Measurements from ENCODE around the gene DGLUCY.
"Not testable (repeated sequence)": the region's sequence is repeated elsewhere in the genome, so short reads cannot be mapped to it uniquely, and the experiment has no call there.

Gene DGLUCY

DNA sequence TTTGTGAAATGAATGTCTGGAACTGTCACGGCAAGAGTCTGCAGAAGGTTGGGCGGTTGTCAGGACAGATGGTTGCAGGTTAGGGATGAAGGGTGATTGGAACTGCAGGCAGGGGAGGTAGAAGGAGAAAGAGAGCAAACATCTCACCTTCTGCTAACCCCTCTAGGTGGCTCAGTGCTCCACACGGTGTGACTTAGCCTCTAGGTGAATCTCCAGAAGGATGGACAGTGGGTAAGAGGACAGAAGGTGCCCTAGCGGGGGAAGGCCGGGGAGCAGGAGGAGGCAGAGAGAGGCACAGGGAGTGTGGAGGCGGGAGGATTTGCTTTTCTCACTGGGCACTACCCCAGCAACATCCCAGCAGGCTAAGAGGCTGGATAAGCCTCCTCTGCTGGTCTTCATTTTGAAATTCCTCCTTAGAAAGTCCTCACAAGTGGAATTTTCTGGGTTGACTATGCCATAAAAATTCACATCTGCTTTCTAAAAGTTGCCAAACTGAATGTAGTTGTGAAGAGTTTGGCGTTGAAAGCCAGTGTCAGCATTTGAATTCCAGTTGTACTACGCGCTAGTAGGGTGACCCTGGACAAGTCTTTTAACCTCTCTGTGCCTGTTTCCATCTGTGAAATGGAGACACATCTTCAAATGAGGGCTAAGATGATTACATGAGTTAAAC, 141.3 kb downstream of the DGLUCY start:
- no peaks in the 10 kb centered on the region for H3K9me3 ChIP-seq (ENCODE audit: low read length)
- no peak overlapping the region for H3K9ac ChIP-seq (ENCODE audit: low read length)
- no peak overlapping the region for H3K27ac ChIP-seq (ENCODE audit: low read depth, low read length)
- H3K4me3 ChIP-seq (ENCODE audit: low read depth in 1 of 2, low read length in 2 of 2): no peak overlapping the region
- H3K27me3 ChIP-seq (ENCODE audit: control insufficient read depth in 1 of 2, insufficient read depth in 2 of 2, low read length in 2 of 2): no peaks in the 10 kb centered on the region
- no peaks in the 10 kb centered on the region for H3K36me3 ChIP-seq (ENCODE audit: insufficient read depth, low read length)
- peaks cover 31% of the 10 kb centered on the region for H3K4me1 ChIP-seq (ENCODE audit: insufficient read depth, low read length)

DNA sequence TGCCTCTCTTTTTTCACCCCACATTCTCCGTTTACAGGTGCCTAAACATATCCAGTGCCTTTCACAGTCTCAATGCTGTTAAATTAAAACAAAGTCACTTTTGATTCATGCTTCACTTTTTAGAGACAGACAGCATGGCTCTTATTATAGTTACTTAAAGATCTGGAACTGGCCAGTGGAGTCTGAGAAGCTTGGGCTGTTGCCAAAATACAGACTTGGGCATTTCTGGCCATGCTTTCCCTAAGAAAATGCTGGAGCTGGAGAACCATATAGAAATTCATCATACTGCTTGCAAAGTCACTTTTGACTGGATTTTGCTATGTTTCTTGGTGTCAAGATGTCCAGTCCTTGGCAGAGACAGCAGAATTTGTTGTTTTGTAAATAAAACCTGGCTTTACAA, 142.8 kb downstream of the DGLUCY start:
- Histone ChIP-seq H3K27me3 (ENCODE audit: control insufficient read depth in 1 of 2, insufficient read depth in 2 of 2, low read length in 2 of 2) (no peaks in the 10 kb centered on the region), H3K27ac (ENCODE audit: low read depth, low read length) (no peak overlapping the region), H3K36me3 (ENCODE audit: insufficient read depth, low read length) (no peaks in the 10 kb centered on the region), H3K4me3 (ENCODE audit: low read depth in 1 of 2, low read length in 2 of 2) (no peak overlapping the region), H3K9ac (ENCODE audit: low read length) (no peak overlapping the region), H3K4me1 (ENCODE audit: insufficient read depth, low read length) (peaks cover 31% of the 10 kb centered on the region), H3K9me3 (ENCODE audit: low read length) (no peaks in the 10 kb centered on the region)

DNA sequence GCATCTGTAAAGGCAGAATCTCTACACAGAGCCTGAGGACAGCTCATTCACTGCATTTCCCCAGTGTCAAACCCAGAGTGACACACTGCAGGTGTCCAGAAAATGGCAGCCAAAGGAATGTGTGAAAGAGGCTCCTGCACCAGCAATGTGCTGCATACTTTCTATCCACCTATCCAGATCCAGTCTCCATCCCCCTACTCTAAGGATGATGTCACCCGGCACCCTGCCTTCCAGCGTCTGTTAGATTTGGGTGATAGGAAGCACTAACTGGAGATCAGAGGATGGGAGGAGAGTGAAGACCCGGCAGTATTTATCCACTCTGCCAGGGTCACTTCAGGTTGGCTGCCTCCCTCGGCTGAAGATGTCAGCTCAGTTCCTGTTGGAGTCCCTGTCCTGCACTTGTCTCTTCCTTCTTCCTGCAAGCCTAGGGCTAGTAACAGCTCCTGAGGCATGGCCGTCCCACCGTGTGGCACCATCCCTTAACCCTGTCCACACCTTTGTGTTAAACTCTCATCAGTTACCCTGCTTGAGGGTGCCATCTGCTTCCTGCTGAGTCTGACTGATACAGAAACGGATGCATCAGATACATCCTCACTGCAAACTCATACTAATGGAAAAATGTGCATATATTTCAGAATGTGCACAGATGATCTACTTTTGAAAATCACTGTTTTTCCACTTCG, 143.6 kb downstream of the DGLUCY start:
- Histone ChIP-seq H3K27me3 (ENCODE audit: control insufficient read depth in 1 of 2, insufficient read depth in 2 of 2, low read length in 2 of 2) (no peaks in the 10 kb centered on the region), H3K36me3 (ENCODE audit: insufficient read depth, low read length) (no peaks in the 10 kb centered on the region), H3K9ac (ENCODE audit: low read length) (no peak overlapping the region), H3K4me3 (ENCODE audit: low read depth in 1 of 2, low read length in 2 of 2) (no peak overlapping the region), H3K27ac (ENCODE audit: low read depth, low read length) (peak overlapping the region; percentile 19), H3K9me3 (ENCODE audit: low read length) (no peaks in the 10 kb centered on the region), H3K4me1 (ENCODE audit: insufficient read depth, low read length) (peaks cover 31% of the 10 kb centered on the region)

DNA sequence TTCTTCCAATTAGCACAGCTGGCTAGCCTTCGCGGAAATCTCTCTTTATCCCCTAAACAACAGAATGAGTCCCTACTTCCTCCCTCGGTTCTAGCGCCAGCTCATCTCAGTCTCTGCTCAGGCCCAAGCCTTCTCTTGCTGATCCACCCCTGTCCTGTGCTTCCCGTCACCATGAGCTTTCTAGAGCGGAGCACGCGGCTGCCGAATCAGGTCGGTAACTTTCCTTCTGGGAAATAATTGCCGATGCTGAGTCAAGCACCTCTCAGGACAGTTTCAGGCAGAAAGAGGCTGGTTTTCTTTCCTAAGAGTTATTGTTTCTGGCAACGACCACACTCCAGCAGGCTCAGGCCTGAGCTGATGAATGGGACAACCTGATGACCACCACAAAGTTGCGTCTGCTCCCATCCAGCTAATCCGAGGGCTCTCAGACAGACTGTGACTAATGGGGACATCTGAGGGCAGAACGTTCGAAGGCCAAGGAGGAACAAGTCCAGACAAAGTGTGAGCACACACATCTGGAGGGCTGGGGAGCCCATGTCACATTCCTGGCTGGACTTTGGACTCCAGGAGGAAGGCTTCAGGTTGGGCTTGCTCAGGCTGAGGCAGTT, 144.2 kb downstream of the DGLUCY start:
- peak overlapping the region; percentile 1 for H3K27ac ChIP-seq (ENCODE audit: low read depth, low read length)
- H3K9me3 ChIP-seq (ENCODE audit: low read length): no peaks in the 10 kb centered on the region
- no peaks in the 10 kb centered on the region for H3K36me3 ChIP-seq (ENCODE audit: insufficient read depth, low read length)
- no peak overlapping the region for H3K9ac ChIP-seq (ENCODE audit: low read length)
- peaks cover 26% of the 10 kb centered on the region for H3K4me1 ChIP-seq (ENCODE audit: insufficient read depth, low read length)
- no peak overlapping the region for H3K4me3 ChIP-seq (ENCODE audit: low read depth in 1 of 2, low read length in 2 of 2)
- no peaks in the 10 kb centered on the region for H3K27me3 ChIP-seq (ENCODE audit: control insufficient read depth in 1 of 2, insufficient read depth in 2 of 2, low read length in 2 of 2)

DNA sequence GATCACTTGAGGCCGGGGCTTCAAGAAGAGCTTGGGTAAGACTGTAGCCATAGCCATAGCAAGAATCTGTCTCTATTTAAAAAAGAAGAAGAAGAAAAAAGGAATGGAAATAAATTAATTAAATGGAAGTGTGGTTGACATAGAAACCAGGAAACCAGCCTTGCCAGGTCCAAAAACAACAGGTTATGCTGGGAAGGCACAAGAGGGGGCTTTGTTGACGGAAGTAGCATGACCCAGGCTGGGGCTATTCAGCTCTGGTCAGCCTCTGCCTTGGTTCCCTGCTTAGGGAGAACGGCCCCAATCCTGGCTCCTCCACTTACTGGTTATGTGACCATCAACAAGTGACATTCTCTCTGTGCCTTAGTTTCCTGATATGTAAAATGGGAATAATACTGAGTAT, 145.0 kb downstream of the DGLUCY start:
- Histone ChIP-seq H3K27me3 (ENCODE audit: control insufficient read depth in 1 of 2, insufficient read depth in 2 of 2, low read length in 2 of 2) (no peaks in the 10 kb centered on the region), H3K4me3 (ENCODE audit: low read depth in 1 of 2, low read length in 2 of 2) (no peak overlapping the region), H3K27ac (ENCODE audit: low read depth, low read length) (no peak overlapping the region), H3K9me3 (ENCODE audit: low read length) (no peaks in the 10 kb centered on the region), H3K36me3 (ENCODE audit: insufficient read depth, low read length) (no peaks in the 10 kb centered on the region), H3K4me1 (ENCODE audit: insufficient read depth, low read length) (peaks cover 23% of the 10 kb centered on the region), H3K9ac (ENCODE audit: low read length) (no peak overlapping the region)

DNA sequence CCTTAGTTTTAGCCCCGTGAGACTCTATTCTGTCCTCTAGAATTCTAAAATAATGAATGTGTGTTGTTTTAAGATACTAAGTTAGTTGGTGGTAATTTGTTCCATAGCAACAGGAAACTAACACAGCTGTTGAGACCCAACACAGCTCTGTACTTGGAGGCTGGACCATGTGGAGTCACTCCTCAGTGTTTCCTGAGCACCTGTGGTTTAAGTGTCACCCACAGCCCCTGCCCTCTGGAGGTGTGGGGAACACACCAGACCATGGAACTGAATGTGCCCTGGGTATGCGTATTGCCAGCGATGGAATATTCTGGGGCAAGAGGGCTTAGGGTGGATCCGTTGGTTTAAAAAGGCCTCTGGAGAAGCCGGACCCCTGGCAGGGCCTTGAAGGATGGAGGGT, 147.2 kb downstream of the DGLUCY start:
- Histone ChIP-seq H3K36me3 (ENCODE audit: insufficient read depth, low read length) (no peaks in the 10 kb centered on the region), H3K4me1 (ENCODE audit: insufficient read depth, low read length) (peaks cover 16% of the 10 kb centered on the region), H3K4me3 (ENCODE audit: low read depth in 1 of 2, low read length in 2 of 2) (no peak overlapping the region), H3K9me3 (ENCODE audit: low read length) (no peaks in the 10 kb centered on the region), H3K27ac (ENCODE audit: low read depth, low read length) (no peak overlapping the region), H3K9ac (ENCODE audit: low read length) (no peak overlapping the region), H3K27me3 (ENCODE audit: control insufficient read depth in 1 of 2, insufficient read depth in 2 of 2, low read length in 2 of 2) (no peaks in the 10 kb centered on the region)

DNA sequence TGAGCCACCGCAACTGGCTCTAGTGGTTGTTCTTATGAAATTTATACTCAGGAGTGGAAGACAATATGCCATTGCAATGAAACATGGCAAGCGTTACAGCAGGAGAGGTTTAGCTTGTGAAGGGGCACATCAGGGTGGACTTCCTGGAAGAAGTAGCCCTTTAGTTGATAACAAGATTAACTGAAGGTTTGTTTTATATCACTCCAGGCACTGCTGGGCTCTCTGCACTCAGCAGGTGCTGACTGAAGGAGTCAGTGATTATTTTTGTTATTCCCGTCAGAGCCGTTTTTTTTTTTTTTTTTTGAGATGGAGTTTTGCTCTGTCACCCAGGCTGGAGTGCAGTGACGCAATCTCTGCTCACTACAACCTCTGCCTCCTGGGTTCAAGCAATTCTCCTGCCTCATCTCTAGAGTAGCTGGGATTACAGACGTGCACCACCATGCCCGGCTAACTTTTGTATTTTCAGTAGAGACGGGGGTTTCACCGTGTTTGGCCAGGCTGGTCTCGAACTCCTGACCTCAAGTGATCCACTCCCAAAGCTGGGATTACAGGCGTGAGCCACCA, 148.2 kb downstream of the DGLUCY start:
- Histone ChIP-seq H3K36me3 (ENCODE audit: insufficient read depth, low read length) (no peaks in the 10 kb centered on the region), H3K4me3 (ENCODE audit: low read depth in 1 of 2, low read length in 2 of 2) (no peak overlapping the region), H3K9me3 (ENCODE audit: low read length) (no peaks in the 10 kb centered on the region), H3K27me3 (ENCODE audit: control insufficient read depth in 1 of 2, insufficient read depth in 2 of 2, low read length in 2 of 2) (no peaks in the 10 kb centered on the region), H3K9ac (ENCODE audit: low read length) (no peak overlapping the region), H3K4me1 (ENCODE audit: insufficient read depth, low read length) (peaks cover 7% of the 10 kb centered on the region), H3K27ac (ENCODE audit: low read depth, low read length) (no peak overlapping the region)

DNA sequence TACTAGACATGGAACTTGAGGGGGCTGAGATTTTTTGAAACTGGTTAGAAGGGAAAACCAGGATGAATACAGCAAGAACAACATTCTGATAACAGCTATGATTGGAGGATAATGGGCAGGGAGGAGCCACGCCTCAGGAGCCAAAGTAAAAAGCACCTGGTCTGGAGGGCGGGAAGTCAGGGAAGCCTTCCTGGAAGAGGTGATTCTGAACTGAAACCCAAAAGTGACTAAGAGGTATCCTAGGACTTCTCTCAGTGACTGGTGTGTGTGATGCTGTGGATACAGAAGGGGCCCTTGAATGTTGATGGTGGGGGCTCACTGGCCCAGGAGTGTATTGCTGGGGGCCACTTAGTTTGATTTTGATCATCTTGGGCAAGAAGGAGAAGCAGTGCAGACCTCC, 149.5 kb downstream of the DGLUCY start:
- Histone ChIP-seq H3K4me1 (ENCODE audit: insufficient read depth, low read length) (no peaks in the 10 kb centered on the region), H3K27ac (ENCODE audit: low read depth, low read length) (no peak overlapping the region), H3K36me3 (ENCODE audit: insufficient read depth, low read length) (no peaks in the 10 kb centered on the region), H3K4me3 (ENCODE audit: low read depth in 1 of 2, low read length in 2 of 2) (no peak overlapping the region), H3K9me3 (ENCODE audit: low read length) (no peaks in the 10 kb centered on the region), H3K27me3 (ENCODE audit: control insufficient read depth in 1 of 2, insufficient read depth in 2 of 2, low read length in 2 of 2) (no peaks in the 10 kb centered on the region), H3K9ac (ENCODE audit: low read length) (no peak overlapping the region)

DNA sequence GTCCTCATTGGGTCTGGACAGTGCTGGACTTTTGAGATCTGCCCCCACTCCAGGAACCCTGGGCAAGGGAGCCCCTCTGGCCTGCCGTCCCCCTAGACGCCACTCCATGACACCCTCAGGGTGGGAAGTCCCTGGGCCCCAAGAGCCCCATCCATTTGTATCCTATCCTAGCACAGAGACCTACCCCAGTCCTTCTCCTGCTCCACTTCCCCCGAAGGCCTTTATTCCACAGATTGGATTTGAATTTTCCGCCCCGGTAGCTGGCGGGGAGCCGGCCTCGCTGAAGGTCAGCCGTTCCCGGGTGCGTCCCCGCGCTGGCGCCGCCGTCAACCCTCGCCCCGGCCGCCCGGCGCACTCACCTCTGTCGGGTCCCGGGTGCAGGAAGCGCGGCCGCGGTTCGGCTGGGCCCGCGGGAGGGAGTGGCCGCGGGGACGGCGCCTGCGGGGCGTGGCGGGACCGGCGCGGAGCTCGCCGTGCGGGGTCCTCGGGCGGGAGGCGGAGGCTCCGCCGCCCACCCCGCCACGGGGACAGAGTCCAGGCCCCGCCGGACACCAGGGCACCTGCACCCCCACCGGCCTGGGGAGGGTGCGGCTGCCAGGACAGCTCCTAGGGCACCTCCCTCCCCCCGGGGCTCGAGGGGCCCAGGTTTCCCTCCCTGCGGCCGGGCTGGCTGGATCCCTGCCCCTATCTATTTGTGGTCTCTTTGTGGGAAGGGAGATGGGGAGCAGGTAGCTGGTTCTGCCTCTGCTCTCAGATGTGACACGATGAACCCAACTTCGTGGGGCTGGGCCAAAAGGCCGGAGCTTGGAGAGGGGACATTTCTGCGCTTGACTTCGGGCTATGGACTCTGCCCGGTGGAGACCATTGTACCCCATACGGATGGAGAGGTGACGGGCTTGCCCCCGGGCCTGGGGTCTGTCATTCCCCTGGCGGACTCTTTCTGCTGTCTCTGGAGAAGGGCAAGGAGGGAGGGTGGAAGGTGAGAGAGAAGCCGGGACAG, 150.6 kb downstream of the DGLUCY start:
- H3K36me3 ChIP-seq (ENCODE audit: insufficient read depth, low read length): no peaks in the 10 kb centered on the region
- H3K9me3 ChIP-seq (ENCODE audit: low read length): no peaks in the 10 kb centered on the region
- H3K4me3 ChIP-seq (ENCODE audit: low read depth in 1 of 2, low read length in 2 of 2): peak overlapping the region; percentile 11 to 43
- H3K27ac ChIP-seq (ENCODE audit: low read depth, low read length): peak overlapping the region; percentile 41
- no peak overlapping the region for H3K9ac ChIP-seq (ENCODE audit: low read length)
- peaks cover under 1% of the 10 kb centered on the region for H3K4me1 ChIP-seq (ENCODE audit: insufficient read depth, low read length)
- no peaks in the 10 kb centered on the region for H3K27me3 ChIP-seq (ENCODE audit: control insufficient read depth in 1 of 2, insufficient read depth in 2 of 2, low read length in 2 of 2)

DNA sequence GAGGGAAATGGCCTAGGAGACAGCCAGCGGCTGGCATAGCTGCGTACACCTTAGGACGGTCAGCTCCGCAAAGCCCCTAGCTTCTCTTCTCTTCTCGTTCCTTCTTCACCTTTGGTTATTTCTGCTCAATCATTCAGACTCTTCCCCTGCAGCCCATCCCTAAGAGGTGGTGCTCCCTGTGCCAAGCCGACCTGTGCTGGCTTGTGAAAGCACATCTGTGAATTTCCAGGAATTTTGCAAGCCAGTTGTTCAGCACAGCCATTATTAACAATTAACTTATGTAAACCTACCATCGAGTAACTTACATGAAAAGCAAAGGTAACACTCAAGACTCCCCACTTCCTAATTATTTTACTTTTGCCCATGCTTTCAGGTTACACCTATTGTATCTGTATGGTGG, 151.5 kb downstream of the DGLUCY start:
- Histone ChIP-seq H3K4me3 (ENCODE audit: low read depth in 1 of 2, low read length in 2 of 2) (no peak overlapping the region), H3K36me3 (ENCODE audit: insufficient read depth, low read length) (no peaks in the 10 kb centered on the region), H3K9ac (ENCODE audit: low read length) (no peak overlapping the region), H3K27ac (ENCODE audit: low read depth, low read length) (no peak overlapping the region), H3K4me1 (ENCODE audit: insufficient read depth, low read length) (peaks cover 7% of the 10 kb centered on the region), H3K9me3 (ENCODE audit: low read length) (no peaks in the 10 kb centered on the region), H3K27me3 (ENCODE audit: control insufficient read depth in 1 of 2, insufficient read depth in 2 of 2, low read length in 2 of 2) (no peaks in the 10 kb centered on the region)

DNA sequence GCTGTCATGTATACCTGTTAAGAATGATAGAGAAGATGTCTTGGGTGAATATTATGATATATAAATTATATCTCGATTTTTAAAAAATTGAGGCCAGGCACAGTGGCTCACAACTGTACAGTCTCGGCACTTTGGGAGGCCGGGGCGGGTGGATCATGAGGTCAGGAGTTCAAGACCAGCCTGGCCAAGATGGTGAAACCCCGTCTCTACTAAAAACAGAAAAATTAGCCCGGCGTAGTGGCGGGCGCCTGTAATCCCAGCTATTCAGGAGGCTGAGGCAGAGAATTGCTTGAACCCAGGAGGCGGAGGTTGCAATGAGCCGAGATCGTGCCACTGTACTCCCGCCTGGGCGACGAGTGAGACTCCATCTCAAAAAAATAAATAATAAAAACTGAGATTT, 152.4 kb downstream of the DGLUCY start:
- H3K4me3 ChIP-seq (ENCODE audit: low read depth in 1 of 2, low read length in 2 of 2); H3K4me1 ChIP-seq (ENCODE audit: insufficient read depth, low read length); H3K27ac ChIP-seq (ENCODE audit: low read depth, low read length); H3K9me3 ChIP-seq (ENCODE audit: low read length); H3K9ac ChIP-seq (ENCODE audit: low read length); H3K36me3 ChIP-seq (ENCODE audit: insufficient read depth, low read length); H3K27me3 ChIP-seq (ENCODE audit: control insufficient read depth in 1 of 2, insufficient read depth in 2 of 2, low read length in 2 of 2): not testable (repeated sequence)
